DND-41 (cell line): Measurements from ENCODE around the gene CFAP157.

Experiments used
- EZH2 ChIP-seq: IDR thresholded peaks from 3 replicates; pipeline ENCODE4 v1.6.1; 2012; ENCODE audit warnings: borderline replicate concordance, low read depth, mild to moderate bottlenecking, moderate library complexity, low read length, inconsistent platforms; ENCODE audit not compliant: severe bottlenecking
- TF ChIP-seq, protein P1 (sequence below): IDR thresholded peaks from 2 replicates; pipeline ENCODE4 v1.5.1; 2012; ENCODE audit warnings: borderline replicate concordance, low read length, moderate library complexity, mild to moderate bottlenecking; ENCODE audit not compliant: poor library complexity, severe bottlenecking; ENCODE audit errors: extremely low read depth

DNA sequence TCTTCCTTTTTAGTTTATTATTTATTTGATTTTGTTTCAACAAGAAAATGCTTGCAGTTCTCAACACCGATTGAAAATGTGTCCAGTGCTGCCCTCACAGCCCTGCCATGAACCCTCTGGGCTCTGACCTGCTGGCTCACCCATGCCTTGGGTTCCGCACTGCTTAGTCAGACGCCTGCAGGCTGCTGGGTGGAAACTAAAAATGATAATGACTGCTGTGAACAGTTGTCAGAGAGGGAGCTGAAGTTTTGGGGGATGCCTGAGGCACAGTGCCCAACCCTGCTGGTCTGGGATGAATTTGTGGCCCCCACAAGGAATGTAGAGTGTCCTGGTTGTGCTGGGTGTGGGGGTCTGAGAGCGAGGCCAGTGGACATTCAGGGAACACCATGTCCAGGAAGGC is 22.2 kb upstream of the CFAP157 start:
- no peak for TF ChIP-seq EZH2
- TF ChIP-seq, protein P1, sequence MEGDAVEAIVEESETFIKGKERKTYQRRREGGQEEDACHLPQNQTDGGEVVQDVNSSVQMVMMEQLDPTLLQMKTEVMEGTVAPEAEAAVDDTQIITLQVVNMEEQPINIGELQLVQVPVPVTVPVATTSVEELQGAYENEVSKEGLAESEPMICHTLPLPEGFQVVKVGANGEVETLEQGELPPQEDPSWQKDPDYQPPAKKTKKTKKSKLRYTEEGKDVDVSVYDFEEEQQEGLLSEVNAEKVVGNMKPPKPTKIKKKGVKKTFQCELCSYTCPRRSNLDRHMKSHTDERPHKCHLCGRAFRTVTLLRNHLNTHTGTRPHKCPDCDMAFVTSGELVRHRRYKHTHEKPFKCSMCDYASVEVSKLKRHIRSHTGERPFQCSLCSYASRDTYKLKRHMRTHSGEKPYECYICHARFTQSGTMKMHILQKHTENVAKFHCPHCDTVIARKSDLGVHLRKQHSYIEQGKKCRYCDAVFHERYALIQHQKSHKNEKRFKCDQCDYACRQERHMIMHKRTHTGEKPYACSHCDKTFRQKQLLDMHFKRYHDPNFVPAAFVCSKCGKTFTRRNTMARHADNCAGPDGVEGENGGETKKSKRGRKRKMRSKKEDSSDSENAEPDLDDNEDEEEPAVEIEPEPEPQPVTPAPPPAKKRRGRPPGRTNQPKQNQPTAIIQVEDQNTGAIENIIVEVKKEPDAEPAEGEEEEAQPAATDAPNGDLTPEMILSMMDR, result no peak
